ENCODE results near the gene FAM83E. TPM values are rescaled to one million over a fixed set of nuclear protein-coding genes. Genes with fewer than 3 reads are reported as not detected.
"Not testable (repeated sequence)": the region's sequence is repeated elsewhere in the genome, so short reads cannot be mapped to it uniquely, and the experiment has no call there.

The FAM83E gene
- total RNA-seq, 1 donor = 1.3 TPM

- no peak overlapping the region for H3K4me3 ChIP-seq (ENCODE audit: low read depth, low read length)
- no peak for TF ChIP-seq CTCF (IDR thresholded peaks at IDR 0.05; ENCODE audit: insufficient read depth, low read depth, low read length)
- no peak for DNase-seq (ENCODE audit: low read depth)
Observed at GRCh38 chr19:48587387-48587786, 27.5 kb downstream of the FAM83E start.

- H3K4me3 ChIP-seq (ENCODE audit: low read depth, low read length) = no peak overlapping the region
- no peak for DNase-seq (ENCODE audit: low read depth)
- no peak for TF ChIP-seq CTCF (IDR thresholded peaks at IDR 0.05; ENCODE audit: insufficient read depth, low read depth, low read length)
Observed at GRCh38 chr19:48582168-48582567, 32.7 kb downstream of the FAM83E start.

DNA sequence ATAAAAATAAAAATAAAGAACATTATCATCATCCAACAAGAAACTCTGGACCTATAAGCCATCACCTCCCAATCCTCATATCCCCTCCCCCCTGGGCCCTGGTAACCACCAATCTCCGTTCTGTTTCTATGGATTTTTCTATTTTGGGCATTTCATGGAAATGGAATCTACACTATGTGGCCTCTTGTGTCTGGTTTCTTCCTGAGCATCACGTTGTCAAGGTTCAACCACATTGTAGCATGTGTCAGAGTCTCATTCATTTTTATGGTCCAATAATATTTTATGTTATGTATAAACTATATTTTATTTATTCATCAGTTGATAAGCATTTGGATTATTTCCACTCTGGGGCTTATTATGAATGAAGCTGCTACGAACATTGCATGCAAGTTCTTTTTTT lies 36.0 kb downstream of the FAM83E start:
- TF ChIP-seq CTCF (IDR thresholded peaks at IDR 0.05; ENCODE audit: insufficient read depth, low read depth, low read length) = no peak
- no peak overlapping the region for H3K4me3 ChIP-seq (ENCODE audit: low read depth, low read length)
- no peak for DNase-seq (ENCODE audit: low read depth)

GRCh38 chr19:48577908-48578307 lies 37.0 kb downstream of the FAM83E start:
- H3K4me3 ChIP-seq (ENCODE audit: low read depth, low read length); DNase-seq (ENCODE audit: low read depth): not testable (repeated sequence)

DNA sequence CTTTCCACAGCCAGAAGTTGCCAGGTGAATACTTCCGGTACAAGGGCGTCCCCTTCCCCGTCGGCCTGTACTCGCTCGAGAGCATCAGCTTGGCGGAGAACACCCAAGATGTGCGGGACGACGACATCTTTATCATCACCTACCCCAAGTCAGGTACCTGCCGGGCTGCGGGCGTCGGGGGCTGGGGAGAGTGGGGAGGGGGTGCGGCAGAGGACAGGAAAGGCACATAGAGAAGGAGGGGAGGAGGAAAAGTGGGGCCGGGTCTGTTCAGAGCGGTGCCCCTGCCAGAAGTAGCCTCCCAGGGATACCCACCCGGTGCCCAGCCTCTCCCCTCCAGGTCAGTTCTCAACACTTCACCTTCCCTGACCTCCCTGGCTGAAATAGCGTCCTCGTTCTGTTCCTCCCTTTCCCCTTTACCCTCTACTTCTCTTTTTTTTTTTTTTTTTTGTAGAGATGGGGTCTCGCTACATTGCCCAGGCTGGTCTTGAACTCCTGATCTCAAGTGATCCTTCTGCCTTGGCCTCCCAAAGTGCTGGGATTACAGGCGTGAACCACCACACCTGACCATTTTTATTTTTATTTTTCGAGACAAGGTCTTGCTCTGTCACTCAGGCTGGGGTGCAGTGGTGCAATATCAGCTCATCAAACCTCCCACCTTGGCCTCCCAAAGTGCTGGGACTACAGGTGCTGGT lies 38.8 kb downstream of the FAM83E start:
- TF ChIP-seq CTCF (IDR thresholded peaks at IDR 0.05; ENCODE audit: insufficient read depth, low read depth, low read length) = no peak
- no peak for DNase-seq (ENCODE audit: low read depth)
- no peak overlapping the region for H3K4me3 ChIP-seq (ENCODE audit: low read depth, low read length)

- TF ChIP-seq CTCF (IDR thresholded peaks at IDR 0.05; ENCODE audit: insufficient read depth, low read depth, low read length) = no peak
- no peak overlapping the region for H3K4me3 ChIP-seq (ENCODE audit: low read depth, low read length)
- DNase-seq (ENCODE audit: low read depth) = no peak
Observed at GRCh38 chr19:48573163-48573505, 41.7 kb downstream of the FAM83E start.

DNA sequence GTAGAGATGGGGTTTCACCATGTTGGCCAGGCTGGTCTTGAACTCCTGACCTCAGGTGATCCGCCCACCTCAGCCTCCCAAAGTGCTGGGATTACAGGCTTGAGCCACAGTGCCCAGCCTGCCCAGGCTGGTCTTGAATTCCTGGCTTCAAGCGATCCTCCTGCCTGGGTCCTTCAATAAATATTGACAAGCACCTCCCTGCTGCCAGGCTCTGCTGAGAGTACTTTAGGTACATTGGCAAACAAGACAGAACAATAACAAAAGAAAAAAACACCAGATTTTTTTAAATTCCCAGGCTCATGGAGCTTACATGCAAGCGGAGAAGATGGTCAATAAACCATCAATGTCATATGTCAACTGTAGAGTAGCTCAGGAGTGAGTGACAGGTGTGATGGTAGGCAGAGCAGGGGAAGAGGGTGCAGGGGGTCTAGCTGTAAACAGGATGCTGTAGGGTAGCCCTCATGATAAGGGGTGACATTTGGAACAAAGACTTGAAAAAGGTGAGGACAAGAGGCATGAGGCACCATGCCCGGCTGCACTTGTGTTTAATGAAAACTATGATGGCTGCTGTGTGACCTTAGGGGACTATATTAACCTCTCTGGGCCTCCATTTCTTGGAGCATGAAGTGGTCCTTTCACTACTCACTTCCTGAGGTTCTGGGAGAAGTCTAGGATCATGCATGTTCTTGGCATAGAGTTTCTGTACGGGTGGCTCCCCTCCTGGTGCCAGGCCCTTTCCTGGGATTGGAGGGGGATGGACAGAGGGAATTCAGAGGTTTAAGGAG lies 43.3 kb downstream of the FAM83E start:
- no peak for TF ChIP-seq CTCF (IDR thresholded peaks at IDR 0.05; ENCODE audit: insufficient read depth, low read depth, low read length)
- H3K4me3 ChIP-seq (ENCODE audit: low read depth, low read length) = no peak overlapping the region
- DNase-seq (ENCODE audit: low read depth) = no peak

Measured in fibroblast of villous mesenchyme (primary cell).